Measurements from ENCODE around the gene PTGR3.

Gene PTGR3

DNA sequence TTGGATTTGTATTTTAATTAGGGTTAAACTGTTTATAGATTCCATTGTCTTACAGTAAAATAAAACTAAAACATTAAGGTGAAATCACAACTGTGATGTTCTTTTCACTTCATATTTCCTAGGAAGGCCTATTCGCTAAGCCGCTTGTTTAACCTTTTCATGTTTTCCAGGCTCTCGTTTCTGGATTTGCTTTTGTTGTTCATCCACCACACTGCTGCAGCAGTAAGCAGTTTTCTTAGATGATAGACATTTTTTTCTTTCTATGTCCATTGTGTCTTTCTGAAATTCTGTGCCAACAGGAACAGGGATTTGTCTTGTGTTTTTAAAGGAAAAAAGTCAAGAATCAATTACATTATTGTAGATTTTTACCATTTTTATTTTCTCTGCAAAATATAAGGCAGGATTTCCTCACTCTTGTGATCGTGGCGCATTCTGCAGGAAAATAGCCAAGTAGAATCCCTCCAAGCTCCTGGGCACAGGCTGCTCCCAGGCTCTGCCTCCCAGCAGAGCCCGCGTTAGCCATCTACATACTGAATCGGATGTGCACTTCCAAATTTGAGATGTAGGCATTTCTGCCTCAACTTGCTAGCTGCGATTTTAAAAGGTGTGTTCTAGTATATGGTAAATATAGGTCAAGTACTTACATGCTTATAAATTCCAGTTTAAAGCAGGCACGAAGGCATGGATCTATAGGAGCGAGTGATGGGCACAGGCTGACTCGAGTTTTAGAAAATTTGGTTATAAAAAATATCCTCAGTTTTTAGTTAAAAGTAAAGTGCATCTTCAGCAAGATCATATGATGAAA lies 11.8 kb upstream of the PTGR3 start:
- DNase-seq (ENCODE audit: low read depth): no peak
- no peak overlapping the region for H3K4me3 ChIP-seq (ENCODE audit: low read depth, low read length)
- TF ChIP-seq, protein P1, sequence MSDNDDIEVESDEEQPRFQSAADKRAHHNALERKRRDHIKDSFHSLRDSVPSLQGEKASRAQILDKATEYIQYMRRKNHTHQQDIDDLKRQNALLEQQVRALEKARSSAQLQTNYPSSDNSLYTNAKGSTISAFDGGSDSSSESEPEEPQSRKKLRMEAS (IDR thresholded peaks at IDR 0.05; ENCODE audit: low read depth, low read length): no peak

GRCh38 chr18:75219745-75220375 lies 10.9 kb upstream of the PTGR3 start:
- TF ChIP-seq CTCF (IDR thresholded peaks at IDR 0.05; ENCODE audit: low read depth, low read length): no peak
- TF ChIP-seq POLR2A (IDR thresholded peaks at IDR 0.05; ENCODE audit: extremely low read depth, insufficient read length): no peak
- DNase-seq (ENCODE audit: low read depth): no peak
- no peak overlapping the region for H3K4me3 ChIP-seq (ENCODE audit: low read depth, low read length)

- H3K4me3 ChIP-seq (ENCODE audit: low read depth, low read length): no peak overlapping the region
- TF ChIP-seq POLR2A (IDR thresholded peaks at IDR 0.05; ENCODE audit: extremely low read depth, insufficient read length) (no peak), MYC (IDR thresholded peaks at IDR 0.05; ENCODE audit: low read depth, low read length) (no peak), CTCF (IDR thresholded peaks at IDR 0.05; ENCODE audit: low read depth, low read length) (no peak)
- TF ChIP-seq, protein P1 (IDR thresholded peaks at IDR 0.05; ENCODE audit: low read depth, low read length): no peak
- no peak for DNase-seq (ENCODE audit: low read depth)
These were observed 9.4 kb upstream of the PTGR3 start for GRCh38 chr18:75218065-75218923.

DNA sequence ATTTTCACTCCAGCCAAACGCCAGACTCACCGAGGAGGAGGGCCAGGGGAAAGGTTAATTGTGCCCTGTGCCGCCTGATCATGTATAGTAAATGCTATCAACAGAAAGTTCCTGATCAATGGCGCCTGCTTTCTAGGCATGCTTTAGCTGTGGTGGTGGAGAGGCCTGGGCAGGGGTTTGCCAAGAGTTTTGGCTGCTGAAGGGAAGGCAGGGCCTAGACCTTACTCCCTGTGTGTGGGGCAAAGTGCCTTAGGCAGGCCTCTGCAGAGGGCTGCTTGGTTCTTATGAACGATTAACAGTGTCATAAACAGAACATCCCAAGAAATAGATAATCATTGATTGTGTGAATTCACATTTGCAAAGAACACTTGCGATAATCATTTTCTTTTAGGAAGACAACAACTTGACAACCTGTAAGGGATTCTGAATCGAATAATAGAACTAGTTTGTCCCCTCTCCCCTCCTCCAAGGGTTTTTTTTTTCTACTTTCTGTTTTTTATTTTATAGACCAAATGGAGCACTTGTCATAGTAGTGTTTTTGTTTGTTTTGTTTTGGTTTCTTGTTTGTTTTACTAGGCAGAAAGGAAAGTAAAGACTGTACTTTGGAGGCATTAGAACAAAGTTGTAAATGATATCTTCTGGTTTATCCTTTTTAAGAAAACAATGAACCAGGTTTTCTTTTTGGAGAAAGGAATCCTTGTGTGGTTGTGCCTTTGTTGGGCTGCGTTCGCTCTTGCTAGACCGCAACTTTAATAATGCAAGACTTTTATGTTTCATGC lies 8.2 kb upstream of the PTGR3 start:
- TF ChIP-seq MYC (IDR thresholded peaks at IDR 0.05; ENCODE audit: low read depth, low read length): no peak
- TF ChIP-seq, protein P1 (IDR thresholded peaks at IDR 0.05; ENCODE audit: low read depth, low read length): no peak
- no peak for TF ChIP-seq CTCF (IDR thresholded peaks at IDR 0.05; ENCODE audit: low read depth, low read length)
- no peak for TF ChIP-seq POLR2A (IDR thresholded peaks at IDR 0.05; ENCODE audit: extremely low read depth, insufficient read length)
- DNase-seq (ENCODE audit: low read depth): no peak
- H3K4me3 ChIP-seq (ENCODE audit: low read depth, low read length): no peak overlapping the region

GRCh38 chr18:75216212-75216910 lies 7.4 kb upstream of the PTGR3 start:
- DNase-seq (ENCODE audit: low read depth): no peak
- TF ChIP-seq POLR2A (IDR thresholded peaks at IDR 0.05; ENCODE audit: extremely low read depth, insufficient read length) (no peak), CTCF (IDR thresholded peaks at IDR 0.05; ENCODE audit: low read depth, low read length) (no peak), MYC (IDR thresholded peaks at IDR 0.05; ENCODE audit: low read depth, low read length) (no peak)
- TF ChIP-seq, protein P1 (IDR thresholded peaks at IDR 0.05; ENCODE audit: low read depth, low read length): no peak
- no peak overlapping the region for H3K4me3 ChIP-seq (ENCODE audit: low read depth, low read length)
